GM19324 (cell line): ENCODE results near the gene PLA2G7.
"Not testable (repeated sequence)": the region's sequence is repeated elsewhere in the genome, so short reads cannot be mapped to it uniquely, and the experiment has no call there.

Experiments used
- ATAC-seq: cut with Tn5 transposase; IDR thresholded peaks from one replicate; pipeline ENCODE4 v1.9.1; 2021; ENCODE audit warnings: mild to moderate bottlenecking, moderate library complexity; ENCODE audit not compliant: unreplicated experiment, low FRiP score

Gene PLA2G7

GRCh38 chr6:46749731-46750130 is 14.6 kb upstream of the PLA2G7 start:
- ATAC-seq, result no peak

- no peak for ATAC-seq
Measured at GRCh38 chr6:46748940-46749503, 13.8 kb upstream of the PLA2G7 start.

- no peak for ATAC-seq
Measured at GRCh38 chr6:46746696-46747095, 11.5 kb upstream of the PLA2G7 start, which contains the start of gene ANKRD66. Gene ANKRD66 (plus strand): TSS chr6:46746933. CDS start chr6:46751949, 5,016 bp downstream.

GRCh38 chr6:46745973-46746372 is 10.8 kb upstream of the PLA2G7 start:
- ATAC-seq, result no peak

- ATAC-seq, result not testable (repeated sequence)
Measured at GRCh38 chr6:46744159-46744725, 9.1 kb upstream of the PLA2G7 start.

GRCh38 chr6:46743425-46744158 is 8.4 kb upstream of the PLA2G7 start:
- ATAC-seq, result no peak

GRCh38 chr6:46741910-46742309 is 6.7 kb upstream of the PLA2G7 start:
- ATAC-seq, result no peak

- no peak for ATAC-seq
Measured at GRCh38 chr6:46741482-46741881, 6.3 kb upstream of the PLA2G7 start.

GRCh38 chr6:46736906-46737305 is 1.7 kb upstream of the PLA2G7 start:
- no peak for ATAC-seq

- no peak for ATAC-seq
Measured at GRCh38 chr6:46735720-46736031, 501 bp upstream of the PLA2G7 start.

- no peak for ATAC-seq
Measured at GRCh38 chr6:46733341-46733801, 1.8 kb downstream of the PLA2G7 start.

GRCh38 chr6:46730921-46731461 is 4.2 kb downstream of the PLA2G7 start:
- ATAC-seq, result no peak

- ATAC-seq, result no peak
Measured at GRCh38 chr6:46729787-46730326, 5.3 kb downstream of the PLA2G7 start.

GRCh38 chr6:46720401-46720800 is 14.8 kb downstream of the PLA2G7 start:
- no peak for ATAC-seq

- no peak for ATAC-seq
Measured at GRCh38 chr6:46719099-46719498, 16.1 kb downstream of the PLA2G7 start.

- no peak for ATAC-seq
Measured at GRCh38 chr6:46715141-46715540, 20.0 kb downstream of the PLA2G7 start.

GRCh38 chr6:46711491-46711890 is 23.7 kb downstream of the PLA2G7 start:
- no peak for ATAC-seq

GRCh38 chr6:46706464-46706863 is 28.7 kb downstream of the PLA2G7 start:
- no peak for ATAC-seq

- ATAC-seq, result no peak
Measured at GRCh38 chr6:46704562-46704961, 30.6 kb downstream of the PLA2G7 start.

- ATAC-seq, result no peak
Measured at GRCh38 chr6:46699970-46700369, 35.2 kb downstream of the PLA2G7 start.

GRCh38 chr6:46690911-46691451 is 44.2 kb downstream of the PLA2G7 start:
- ATAC-seq, result no peak
